Kidney (tissue), 14 donors: ENCODE results near the gene PGRMC1. TPM values are rescaled to one million over a fixed set of nuclear protein-coding genes. Genes with fewer than 3 reads are reported as not detected.
A peak's percentile ranks its signal among the peaks of the same experiment; 100 is the strongest.

Experiments
- DNase-seq, 5 donors: peaks; one replicate each; pipeline ENCODE4 v3.0.0-alpha.2; 2013 to 2020
- FAIRE-seq: peaks from 2 replicates; lab custom pipeline; 2012; peaks lifted over from hg19 to GRCh38; lab: Jason Lieb, UNC
- H3K27ac ChIP-seq, 2 donors: one replicate each; pipeline ENCODE4 v1.7.0; 2013; ENCODE audit warnings: low read depth in 2 of 2, low read length in 2 of 2, inconsistent platforms in 1 of 2
- H3K27me3 ChIP-seq: one replicate; pipeline ENCODE4 v1.7.1; 2013; ENCODE audit warnings: low read length, inconsistent platforms; ENCODE audit not compliant: control insufficient read depth, insufficient read depth
- H3K36me3 ChIP-seq, 3 donors: one replicate each; pipeline versions ENCODE4 v1.7.0 to v1.7.1; 2013; ENCODE audit warnings: low read length in 3 of 3, control low read depth in 1 of 3, inconsistent platforms in 1 of 3; ENCODE audit not compliant: insufficient read depth in 3 of 3, control insufficient read depth in 2 of 3
- H3K4me1 ChIP-seq, 3 donors: one replicate each; pipeline versions ENCODE4 v1.7.0 to v1.7.1; 2013; ENCODE audit warnings: low read length in 3 of 3, inconsistent platforms in 1 of 3, low read depth in 1 of 3; ENCODE audit not compliant: control insufficient read depth in 2 of 3, insufficient read depth in 2 of 3
- H3K4me3 ChIP-seq, 3 donors: one replicate each; pipeline versions ENCODE4 v1.7.0 to v1.8.1; 2013; ENCODE audit warnings: low read length in 3 of 3, control low read depth in 1 of 3, inconsistent platforms in 1 of 3
- H3K9ac ChIP-seq, 3 donors: one replicate each; pipeline versions ENCODE4 v1.7.0 to v1.7.1; 2013; ENCODE audit warnings: low read length in 3 of 3, control low read depth in 1 of 3, inconsistent platforms in 1 of 3
- H3K9me3 ChIP-seq, 3 donors: one replicate each; pipeline versions ENCODE4 v1.7.0 to v1.7.1; 2013; ENCODE audit warnings: low read length in 3 of 3, control low read depth in 1 of 3, inconsistent platforms in 1 of 3; ENCODE audit not compliant: control insufficient read depth in 2 of 3, insufficient read depth in 1 of 3
- intact Hi-C: fragments of 100-400 bp; cut with DNase I; formaldehyde crosslinking; loops from one replicate; pipeline ENCODE4 v1.11.1; 2022
- polyA plus RNA-seq: library from polyadenylated mRNA; stranded (reverse); fragments of 350-450 nt; fragmentation: Illumina TruSeq; extraction: RNeasy Lipid Tissue Mini Kit (QIAGEN cat#74804); gene quantifications from one replicate; pipeline ENCODE4 v1.2.3, GENCODE V29; 2014; ENCODE audit warnings: low read depth, low replicate concordance; ENCODE audit not compliant: insufficient read depth
- total RNA-seq: library from RNA; stranded (reverse); fragmentation: NEBNext Ultra II Directional; extraction: Animal tissue kit (Norgen Biotek cat#: 25700); gene quantifications from one replicate; pipeline ENCODE4 v1.2.1, GENCODE V29; 2021
- TF ChIP-seq, protein P1 (sequence below): IDR thresholded peaks from 3 replicates; pipeline ENCODE4 v1.5.1; 2012; ENCODE audit warnings: mild to moderate bottlenecking, moderate library complexity, borderline replicate concordance; ENCODE audit not compliant: insufficient read depth; ENCODE audit errors: extremely low read depth
- donor health status: control.
- donor health status: control.
- donor health status: control.
- donor health status: control.
- donor health status: control.
- donor health status: DM: yes; HTN: yes; CAD: no.
- donor health status: Normal renal cell carcinoma (clear cell type).

Gene PGRMC1
- total and polyA plus RNA-seq, 2 donors from 2014 or later, result 118 to 181 TPM

DNA sequence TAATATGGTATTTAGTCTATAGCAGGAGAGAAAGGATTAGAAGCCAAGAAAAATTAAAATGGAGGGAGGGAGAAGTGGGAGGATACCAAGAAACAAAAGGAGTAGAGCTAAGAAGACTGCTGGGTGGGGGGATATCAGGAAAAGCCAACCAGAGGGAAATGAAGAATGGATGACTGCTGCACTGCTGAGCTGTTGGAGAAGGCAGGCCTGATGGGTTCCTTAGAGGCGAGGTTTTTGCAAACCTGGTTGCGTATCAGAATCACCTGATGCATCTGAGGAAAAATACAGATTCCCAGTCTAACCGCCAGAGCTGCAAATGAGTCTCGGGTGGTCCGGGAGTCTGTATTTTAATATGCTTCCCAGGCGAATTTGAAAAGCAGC is 1.5 kb downstream of the PGRMC1 start:
- intact Hi-C loops, result no loop called here
- Histone ChIP-seq H3K4me1 (peaks cover 0 to 11% (median 7%) of the 10 kb centered on the region in 3 donors), H3K27ac (no peak overlapping the region), H3K9me3 (no peaks in the 10 kb centered on the region), H3K27me3 (no peaks in the 10 kb centered on the region), H3K4me3 (peak overlapping the region; percentile 92 to 97 (median 92)), H3K9ac (peak overlapping the region; percentile 37 to 87 (median 85)), H3K36me3 (no peaks in the 10 kb centered on the region)
- TF ChIP-seq, protein P1, sequence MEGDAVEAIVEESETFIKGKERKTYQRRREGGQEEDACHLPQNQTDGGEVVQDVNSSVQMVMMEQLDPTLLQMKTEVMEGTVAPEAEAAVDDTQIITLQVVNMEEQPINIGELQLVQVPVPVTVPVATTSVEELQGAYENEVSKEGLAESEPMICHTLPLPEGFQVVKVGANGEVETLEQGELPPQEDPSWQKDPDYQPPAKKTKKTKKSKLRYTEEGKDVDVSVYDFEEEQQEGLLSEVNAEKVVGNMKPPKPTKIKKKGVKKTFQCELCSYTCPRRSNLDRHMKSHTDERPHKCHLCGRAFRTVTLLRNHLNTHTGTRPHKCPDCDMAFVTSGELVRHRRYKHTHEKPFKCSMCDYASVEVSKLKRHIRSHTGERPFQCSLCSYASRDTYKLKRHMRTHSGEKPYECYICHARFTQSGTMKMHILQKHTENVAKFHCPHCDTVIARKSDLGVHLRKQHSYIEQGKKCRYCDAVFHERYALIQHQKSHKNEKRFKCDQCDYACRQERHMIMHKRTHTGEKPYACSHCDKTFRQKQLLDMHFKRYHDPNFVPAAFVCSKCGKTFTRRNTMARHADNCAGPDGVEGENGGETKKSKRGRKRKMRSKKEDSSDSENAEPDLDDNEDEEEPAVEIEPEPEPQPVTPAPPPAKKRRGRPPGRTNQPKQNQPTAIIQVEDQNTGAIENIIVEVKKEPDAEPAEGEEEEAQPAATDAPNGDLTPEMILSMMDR, result no peak
- DNase-seq, result peak in 3 of 5 donors; percentile 12 to 38 (median 32)
- no peak for FAIRE-seq

DNA sequence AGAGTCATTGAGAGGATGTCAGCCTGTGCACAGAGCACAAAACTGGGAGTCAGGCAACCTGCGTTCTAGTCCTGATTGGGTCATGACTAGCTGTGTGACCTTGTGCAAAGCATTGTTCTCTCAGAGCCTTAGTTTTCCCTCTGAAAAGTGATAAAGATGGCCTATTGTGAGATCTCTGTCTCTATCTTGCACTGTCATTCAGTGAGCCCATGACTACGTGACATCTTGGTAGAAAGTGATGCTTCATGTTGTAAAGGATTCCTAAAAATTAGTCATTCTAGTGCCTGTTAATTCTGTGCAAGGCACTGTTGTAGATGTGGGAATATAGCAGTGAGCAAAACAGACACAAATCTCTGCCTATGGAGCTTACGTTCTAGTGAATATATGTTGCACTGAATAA is 2.5 kb downstream of the PGRMC1 start:
- peak overlapping the region in 1 of 3 donors; percentile 23 for H3K9ac ChIP-seq
- intact Hi-C loops, result no loop called here
- FAIRE-seq, result no peak
- H3K4me3 ChIP-seq, result peak overlapping the region; percentile 28 to 46 (median 45)
- no peaks in the 10 kb centered on the region for H3K9me3 ChIP-seq
- H3K27ac ChIP-seq, result no peak overlapping the region
- no peaks in the 10 kb centered on the region for H3K27me3 ChIP-seq
- peaks cover 0 to 11% (median 7%) of the 10 kb centered on the region in 3 donors for H3K4me1 ChIP-seq
- no peak for DNase-seq
- H3K36me3 ChIP-seq, result no peaks in the 10 kb centered on the region
- TF ChIP-seq, protein P1, result no peak

DNA sequence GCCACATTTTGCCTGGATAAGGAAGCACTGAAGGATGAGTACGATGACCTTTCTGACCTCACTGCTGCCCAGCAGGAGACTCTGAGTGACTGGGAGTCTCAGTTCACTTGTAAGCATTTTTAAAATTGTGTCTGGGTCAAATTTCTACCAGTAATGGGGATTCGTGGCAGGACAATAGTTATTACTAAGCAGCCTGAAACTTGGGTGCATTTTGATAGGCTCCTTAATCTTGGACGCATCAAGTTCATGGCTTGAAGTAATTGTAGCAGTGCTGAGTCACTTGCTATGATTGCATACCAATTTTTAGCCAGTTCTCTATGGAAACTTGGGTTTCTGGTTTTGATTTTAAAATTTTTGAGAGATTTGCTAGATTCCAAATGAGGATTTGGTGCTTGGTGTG is 4.3 kb downstream of the PGRMC1 start:
- Histone ChIP-seq H3K9ac (no peak overlapping the region), H3K4me3 (no peak overlapping the region), H3K27me3 (no peaks in the 10 kb centered on the region), H3K4me1 (peaks cover 0 to 11% (median 7%) of the 10 kb centered on the region in 3 donors), H3K36me3 (peaks cover 0 to 5% (median 2%) of the 10 kb centered on the region in 3 donors), H3K9me3 (no peaks in the 10 kb centered on the region), H3K27ac (no peak overlapping the region)
- intact Hi-C loops, result no loop called here
- TF ChIP-seq, protein P1, result no peak
- FAIRE-seq (no peak), DNase-seq (no peak)

DNA sequence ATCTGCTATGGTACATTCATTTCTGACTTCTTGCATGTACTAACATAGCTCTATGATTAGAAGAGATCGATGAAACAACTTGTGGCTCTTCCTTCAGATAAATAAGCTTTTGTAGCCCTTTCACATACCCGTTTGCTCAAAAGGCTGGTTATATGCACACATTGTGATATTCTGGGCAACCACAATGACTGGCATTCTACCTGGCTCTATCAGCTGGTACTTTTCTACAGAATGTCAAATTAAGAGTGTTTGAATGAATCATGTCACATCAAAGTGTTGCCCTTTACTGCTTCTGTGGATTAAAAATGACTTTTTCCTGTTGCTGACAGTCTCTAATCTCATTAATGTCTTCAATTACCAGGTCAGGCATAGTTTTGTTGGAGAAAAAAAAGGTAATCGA is 11.6 kb downstream of the PGRMC1 start:
- Histone ChIP-seq H3K4me3 (no peak overlapping the region), H3K9me3 (no peaks in the 10 kb centered on the region), H3K36me3 (peaks cover 0 to 5% (median 2%) of the 10 kb centered on the region in 3 donors), H3K9ac (no peak overlapping the region), H3K4me1 (no peaks in the 10 kb centered on the region), H3K27ac (no peak overlapping the region), H3K27me3 (no peaks in the 10 kb centered on the region)
- TF ChIP-seq, protein P1, result no peak
- intact Hi-C loops, result no loop called here
- no peak for FAIRE-seq
- DNase-seq, result no peak
